Activated CD8-positive, alpha-beta T cell treated with anti-CD3 and anti-CD28 coated beads for 36 hours (primary cell): ENCODE data around the gene FNTB. TPM values are rescaled to one million over a fixed set of nuclear protein-coding genes. Genes with fewer than 3 reads are reported as not detected.

Experiments used
- ATAC-seq: fragments of 200-7000 bp; cut with Tn5 transposase; one replicate; pipeline ENCODE4 v1.10.0; 2021; ENCODE audit warnings: mild to moderate bottlenecking, moderate library complexity
- CTCF ChIA-PET: fragments of 350-600 bp; sonication (Branson Sonifier 250); formaldehyde crosslinking; loops from one replicate; lab custom pipeline; 2021; ENCODE audit warnings: antibody characterized with exemption; lab: Charles Lee
- POLR2A ChIA-PET: fragments of 350-600 bp; sonication (Branson Sonifier 250); formaldehyde crosslinking; loops from one replicate; lab custom pipeline; 2021; ENCODE audit warnings: antibody characterized with exemption; lab: Charles Lee
- DNase-seq: peaks from one replicate; pipeline ENCODE4 v3.0.0-alpha.2; 2020
- H3K27ac Mint-ChIP-seq: one replicate; pipeline ENCODE4 v1.8.0; 2021; ENCODE audit warnings: mild to moderate bottlenecking, mixed read lengths
- H3K27me3 Mint-ChIP-seq: one replicate; pipeline ENCODE4 v1.8.0; 2021; ENCODE audit warnings: mixed read lengths
- H3K36me3 Mint-ChIP-seq: one replicate; pipeline ENCODE4 v1.8.0; 2021; ENCODE audit warnings: low read depth, mixed read lengths
- H3K4me1 Mint-ChIP-seq: one replicate; pipeline ENCODE4 v1.8.0; 2021; ENCODE audit warnings: low read depth, mixed read lengths
- H3K4me3 Mint-ChIP-seq: one replicate; pipeline ENCODE4 v1.8.0; 2021; ENCODE audit warnings: mild to moderate bottlenecking, moderate library complexity, mixed read lengths
- H3K9me3 Mint-ChIP-seq: one replicate; pipeline ENCODE4 v1.8.0; 2021; ENCODE audit warnings: mixed read lengths
- intact Hi-C: fragments of 100-400 bp; cut with micrococcal nuclease; formaldehyde crosslinking; loops from one replicate; pipeline ENCODE4 v1.10.0; 2022
- total RNA-seq, 2 experiments: library from RNA; stranded (reverse); gene quantifications; one replicate each; pipeline ENCODE4 v1.2.3, GENCODE V29; 2021
- TF ChIP-seq, protein P1 (sequence below): fragments of 200-600 bp; IDR thresholded peaks from one replicate; pipeline ENCODE4 v1.8.0; 2022; ENCODE audit warnings: antibody characterized with exemption, mild to moderate bottlenecking

Gene FNTB
- total RNA-seq, 2 experiments from 2014 or later, result 18.8 to 23.5 TPM

DNA sequence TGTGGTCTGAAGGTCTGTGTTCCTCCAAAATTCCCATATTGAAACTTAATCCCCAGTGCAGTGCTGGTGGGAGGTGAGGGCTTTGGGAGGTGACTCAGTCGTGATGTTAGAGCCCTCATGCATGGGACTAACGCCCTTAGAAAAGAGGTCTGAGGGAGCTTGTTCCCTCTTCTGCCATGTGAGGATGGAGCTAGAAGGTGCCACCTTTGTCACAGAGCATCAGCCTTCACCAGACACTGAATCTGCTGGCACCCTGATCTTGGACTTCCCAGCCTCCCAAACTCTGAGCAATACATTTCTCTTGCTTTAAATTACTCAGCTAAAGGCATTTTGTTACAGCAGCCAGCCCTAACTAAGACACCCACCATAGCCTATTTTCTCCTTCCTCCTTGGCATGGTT is 28.5 kb upstream of the FNTB start:
- Mint-ChIP-seq H3K36me3 (no peaks in the 10 kb centered on the region), H3K9me3 (no peaks in the 10 kb centered on the region), H3K4me1 (peaks cover 2% of the 10 kb centered on the region), H3K27ac (no peak overlapping the region), H3K27me3 (no peaks in the 10 kb centered on the region), H3K4me3 (no peak overlapping the region)
- intact Hi-C loops, result no loop called here
- no peak for ATAC-seq
- ChIA-PET POLR2A (no interaction called here), CTCF (no interaction called here)
- TF ChIP-seq, protein P1, sequence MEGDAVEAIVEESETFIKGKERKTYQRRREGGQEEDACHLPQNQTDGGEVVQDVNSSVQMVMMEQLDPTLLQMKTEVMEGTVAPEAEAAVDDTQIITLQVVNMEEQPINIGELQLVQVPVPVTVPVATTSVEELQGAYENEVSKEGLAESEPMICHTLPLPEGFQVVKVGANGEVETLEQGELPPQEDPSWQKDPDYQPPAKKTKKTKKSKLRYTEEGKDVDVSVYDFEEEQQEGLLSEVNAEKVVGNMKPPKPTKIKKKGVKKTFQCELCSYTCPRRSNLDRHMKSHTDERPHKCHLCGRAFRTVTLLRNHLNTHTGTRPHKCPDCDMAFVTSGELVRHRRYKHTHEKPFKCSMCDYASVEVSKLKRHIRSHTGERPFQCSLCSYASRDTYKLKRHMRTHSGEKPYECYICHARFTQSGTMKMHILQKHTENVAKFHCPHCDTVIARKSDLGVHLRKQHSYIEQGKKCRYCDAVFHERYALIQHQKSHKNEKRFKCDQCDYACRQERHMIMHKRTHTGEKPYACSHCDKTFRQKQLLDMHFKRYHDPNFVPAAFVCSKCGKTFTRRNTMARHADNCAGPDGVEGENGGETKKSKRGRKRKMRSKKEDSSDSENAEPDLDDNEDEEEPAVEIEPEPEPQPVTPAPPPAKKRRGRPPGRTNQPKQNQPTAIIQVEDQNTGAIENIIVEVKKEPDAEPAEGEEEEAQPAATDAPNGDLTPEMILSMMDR, result no peak
- no peak for DNase-seq

DNA sequence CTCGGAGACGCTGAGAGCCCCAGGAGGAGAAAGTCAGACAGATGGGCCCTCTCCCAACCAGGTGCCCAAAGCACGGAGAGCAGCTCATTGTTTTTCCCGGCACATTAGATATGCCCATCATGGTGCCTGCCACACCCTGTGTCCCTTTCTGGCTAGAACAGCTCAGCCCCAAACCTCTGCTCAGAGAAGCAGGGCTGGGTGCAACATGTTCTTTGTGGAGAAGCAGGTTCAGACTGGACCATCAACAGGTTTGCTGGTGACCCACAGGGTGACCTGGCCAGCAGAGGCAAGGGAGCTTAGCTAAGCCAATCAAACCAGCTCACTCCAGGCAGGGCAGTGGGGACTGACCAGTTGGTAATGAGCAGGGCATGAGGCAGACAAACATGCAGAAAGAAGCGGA is 28.0 kb upstream of the FNTB start:
- ChIA-PET POLR2A (no interaction called here), CTCF (no interaction called here)
- H3K4me3 Mint-ChIP-seq, result no peak overlapping the region
- H3K27me3 Mint-ChIP-seq, result no peaks in the 10 kb centered on the region
- H3K9me3 Mint-ChIP-seq, result no peaks in the 10 kb centered on the region
- TF ChIP-seq, protein P1, result no peak
- H3K27ac Mint-ChIP-seq, result no peak overlapping the region
- H3K36me3 Mint-ChIP-seq, result peaks cover under 1% of the 10 kb centered on the region
- peaks cover 2% of the 10 kb centered on the region for H3K4me1 Mint-ChIP-seq
- intact Hi-C loops, result no loop called here
- ATAC-seq (no peak), DNase-seq (no peak)

- ChIA-PET CTCF (no interaction called here), POLR2A (no interaction called here)
Measured at GRCh38 chr14:64960762-64961276, 25.9 kb upstream of the FNTB start.

GRCh38 chr14:64963611-64964010 is 23.1 kb upstream of the FNTB start:
- no peak overlapping the region for H3K27ac Mint-ChIP-seq
- H3K4me3 Mint-ChIP-seq, result no peak overlapping the region
- TF ChIP-seq, protein P1, result no peak
- DNase-seq, result no peak
- ATAC-seq, result no peak
- peaks cover 3% of the 10 kb centered on the region for H3K36me3 Mint-ChIP-seq
- CTCF ChIA-PET, result interaction anchor here (0.9 kb wide), 1 partner anchor 167 kb away, joined by 3 read pairs; no protein-coding TSS in a partner anchor
- no peaks in the 10 kb centered on the region for H3K9me3 Mint-ChIP-seq
- POLR2A ChIA-PET, result no interaction called here
- intact Hi-C loops, result no loop called here
- no peaks in the 10 kb centered on the region for H3K27me3 Mint-ChIP-seq
- H3K4me1 Mint-ChIP-seq, result peaks cover 2% of the 10 kb centered on the region

More at GRCh38 chr14:64960762-64961276, 25.9 kb upstream of the FNTB start:
- no peak for ATAC-seq
- H3K4me1 Mint-ChIP-seq, result peaks cover 2% of the 10 kb centered on the region
- no peaks in the 10 kb centered on the region for H3K27me3 Mint-ChIP-seq
- no peaks in the 10 kb centered on the region for H3K9me3 Mint-ChIP-seq
- no peak overlapping the region for H3K4me3 Mint-ChIP-seq
- no peak for DNase-seq
- peaks cover 3% of the 10 kb centered on the region for H3K36me3 Mint-ChIP-seq
- TF ChIP-seq, protein P1, result no peak
- no peak overlapping the region for H3K27ac Mint-ChIP-seq
- intact Hi-C loops, result no loop called here

- peaks cover 3% of the 10 kb centered on the region for H3K36me3 Mint-ChIP-seq
- POLR2A ChIA-PET, result no interaction called here
- TF ChIP-seq, protein P1, result no peak
Measured at GRCh38 chr14:64965356-64966000, 21.2 kb upstream of the FNTB start.

More at GRCh38 chr14:64965356-64966000, 21.2 kb upstream of the FNTB start:
- Mint-ChIP-seq H3K9me3 (no peaks in the 10 kb centered on the region), H3K4me1 (peaks cover 1% of the 10 kb centered on the region), H3K27ac (no peak overlapping the region), H3K27me3 (no peaks in the 10 kb centered on the region), H3K4me3 (no peak overlapping the region)
- ATAC-seq (no peak), DNase-seq (no peak)
- intact Hi-C loops, result no loop called here
- CTCF ChIA-PET, result interaction anchor here (1.0 to 1.7 kb wide), 5 partner anchors 17 to 142 kb away, joined by 3 to 4 read pairs (median 3); no protein-coding TSS in a partner anchor
